HG03135 (cell line): ENCODE data around the gene PTEN.

Source experiments
- ATAC-seq: cut with Tn5 transposase; IDR thresholded peaks from one replicate; pipeline ENCODE4 v1.9.1; 2021; ENCODE audit warnings: mild to moderate bottlenecking, moderate library complexity; ENCODE audit not compliant: unreplicated experiment

Gene PTEN

DNA sequence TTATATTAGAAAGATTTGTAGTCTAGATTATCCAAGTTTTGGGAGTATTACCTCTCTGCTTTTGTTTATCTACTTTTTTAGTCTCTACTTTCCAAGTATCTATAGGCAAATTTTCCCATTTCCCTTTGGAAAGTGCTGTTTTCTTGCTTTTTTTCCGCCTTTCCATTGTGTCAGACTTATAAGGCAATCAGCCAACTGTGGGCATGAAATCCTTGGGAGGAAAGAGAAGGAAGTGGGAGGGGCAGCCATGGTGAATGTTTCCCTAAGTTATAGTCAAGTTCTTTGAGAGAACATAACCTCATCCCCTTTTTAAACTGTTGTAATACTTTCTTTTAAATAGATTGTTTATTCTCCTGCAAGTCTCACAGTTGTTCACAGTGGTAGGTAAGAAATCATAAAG lies 52.6 kb downstream of the PTEN start:
- no peak for ATAC-seq

DNA sequence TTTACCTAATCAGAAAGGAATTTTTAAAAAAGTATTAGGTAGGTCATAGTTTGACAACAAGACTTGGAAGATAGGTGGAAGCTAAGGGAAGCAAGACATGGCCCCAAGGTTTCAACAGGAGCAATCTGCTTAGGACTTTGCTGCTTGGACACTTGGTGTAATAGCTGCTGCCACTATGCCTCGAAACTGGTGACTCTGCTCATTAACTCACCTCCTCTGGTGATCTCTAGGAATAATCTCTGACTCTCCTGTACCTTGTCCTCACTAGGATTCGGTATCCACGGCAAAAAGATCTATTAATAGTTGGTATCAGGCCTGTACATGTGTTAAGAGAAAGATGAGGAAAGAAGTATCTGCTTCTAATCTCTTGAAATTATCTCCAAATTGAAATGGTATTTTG lies 53.1 kb downstream of the PTEN start:
- ATAC-seq: no peak

DNA sequence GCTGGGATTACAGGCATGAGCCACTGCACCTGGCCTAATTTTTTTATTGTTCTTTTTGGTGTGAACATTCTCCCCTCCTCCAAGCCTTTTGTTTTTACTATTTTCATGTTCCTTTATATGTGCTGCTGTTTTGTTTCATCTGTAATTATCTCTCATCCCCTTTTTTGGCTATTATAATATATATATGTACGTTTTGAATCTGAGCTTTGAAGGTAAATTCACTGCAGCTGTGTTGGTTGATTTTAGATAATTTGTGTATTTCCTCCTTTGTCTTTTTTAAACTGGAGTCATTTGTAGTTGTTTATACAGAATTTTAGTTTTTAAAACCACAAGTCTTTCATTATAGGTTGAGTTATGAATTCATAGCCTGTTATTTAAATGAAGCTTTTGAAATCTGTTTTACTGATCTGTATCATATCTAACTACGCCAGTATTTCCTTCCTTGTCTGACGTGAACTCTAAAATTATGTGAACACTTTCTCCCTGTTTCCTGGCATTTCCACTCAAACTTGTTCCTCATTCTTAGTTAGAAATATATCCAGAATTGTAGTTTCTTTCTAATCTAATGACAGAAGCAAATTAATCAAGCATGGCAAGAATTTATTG lies 54.9 kb downstream of the PTEN start:
- ATAC-seq: no peak

DNA sequence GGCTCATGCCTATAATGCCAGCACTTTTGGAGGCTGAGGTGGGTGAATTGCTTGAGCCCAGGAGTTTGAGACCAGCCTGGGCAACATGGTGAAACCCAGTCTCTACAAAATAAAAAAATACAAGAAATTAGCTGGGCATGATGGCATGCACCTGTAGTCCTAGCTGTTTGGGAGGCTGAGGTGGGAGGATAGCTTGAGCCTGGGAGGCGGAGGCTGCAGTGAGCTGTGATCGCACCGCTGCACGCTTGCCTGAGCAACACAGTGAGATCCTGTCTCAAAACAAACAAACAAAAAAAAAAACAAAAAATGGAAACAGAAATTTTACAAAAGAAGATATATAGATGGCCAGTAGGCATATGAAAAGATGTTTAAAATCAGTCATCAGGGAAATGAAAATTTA lies 57.1 kb downstream of the PTEN start:
- ATAC-seq: no peak

DNA sequence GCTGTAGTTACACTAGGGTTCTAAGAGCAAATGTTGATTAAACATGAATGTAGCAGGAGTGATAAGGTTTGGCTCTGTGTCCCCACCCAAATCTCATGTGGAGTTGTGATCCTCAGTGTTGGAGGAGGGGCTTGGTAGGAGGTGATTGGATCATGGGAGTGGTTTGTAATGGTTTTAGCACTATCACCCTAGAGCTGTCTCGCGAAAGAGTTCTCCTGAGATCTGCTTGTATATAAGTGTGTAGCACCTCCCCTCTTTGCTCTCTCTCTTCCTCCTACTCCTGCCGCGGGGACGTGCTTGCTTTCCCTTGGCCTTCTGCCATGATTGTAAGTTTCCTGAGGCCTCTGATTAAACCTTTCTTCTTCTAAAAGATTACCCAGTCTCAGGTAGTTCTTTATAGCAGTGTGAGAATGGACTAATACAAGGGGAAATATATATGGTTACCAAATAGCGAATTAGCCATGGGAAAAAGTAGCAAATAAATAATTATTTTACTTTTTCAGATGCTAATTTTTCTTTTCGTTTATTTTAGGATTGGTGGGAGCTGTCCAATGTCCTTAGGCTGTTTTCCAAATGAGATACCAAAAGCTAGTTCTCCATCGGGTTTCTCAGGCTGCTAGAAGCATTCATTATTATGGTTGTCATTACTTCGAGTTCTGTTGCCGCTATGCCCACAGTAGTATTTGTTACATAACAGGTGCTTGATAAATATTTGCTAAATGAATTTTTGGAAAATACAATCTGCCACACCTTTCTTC lies 58.7 kb downstream of the PTEN start:
- no peak for ATAC-seq

DNA sequence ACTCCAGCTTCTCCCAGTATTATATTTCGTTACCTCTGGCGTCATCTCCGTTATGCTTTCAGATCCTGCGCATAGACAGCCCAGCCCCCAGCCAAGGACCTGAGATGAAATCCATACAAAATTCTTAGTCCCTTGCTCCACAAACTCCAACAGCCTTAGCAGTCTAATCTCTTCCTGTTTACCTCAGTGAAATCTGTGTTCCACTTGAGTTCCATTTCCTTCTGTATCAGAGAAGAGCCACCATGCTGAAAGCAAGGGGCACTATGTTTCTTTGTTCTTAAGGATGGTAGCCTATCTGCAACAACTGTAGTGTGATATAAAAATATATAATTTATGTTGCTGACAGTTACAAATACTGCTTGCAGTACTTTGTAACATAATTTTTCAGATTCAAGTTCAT lies 59.8 kb downstream of the PTEN start:
- ATAC-seq: no peak

DNA sequence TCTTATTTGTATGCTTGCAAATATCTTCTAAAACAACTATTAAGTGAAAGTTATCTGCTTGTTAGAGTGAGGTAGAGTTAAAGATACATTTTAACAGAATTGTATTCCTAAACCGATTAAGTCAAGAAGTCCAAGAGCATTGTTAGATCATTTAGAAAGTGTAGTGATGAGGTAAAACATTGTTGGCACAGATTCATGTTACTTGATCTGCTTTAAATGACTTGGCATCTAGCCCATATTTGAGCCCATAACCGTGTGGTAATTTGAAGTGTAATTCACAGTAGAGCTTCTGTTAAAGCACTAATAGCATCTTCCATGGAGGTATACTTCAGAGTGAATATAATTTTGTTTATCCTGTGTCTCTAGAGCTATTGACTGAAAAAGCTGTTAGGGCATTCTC lies 62.1 kb downstream of the PTEN start:
- ATAC-seq: no peak

DNA sequence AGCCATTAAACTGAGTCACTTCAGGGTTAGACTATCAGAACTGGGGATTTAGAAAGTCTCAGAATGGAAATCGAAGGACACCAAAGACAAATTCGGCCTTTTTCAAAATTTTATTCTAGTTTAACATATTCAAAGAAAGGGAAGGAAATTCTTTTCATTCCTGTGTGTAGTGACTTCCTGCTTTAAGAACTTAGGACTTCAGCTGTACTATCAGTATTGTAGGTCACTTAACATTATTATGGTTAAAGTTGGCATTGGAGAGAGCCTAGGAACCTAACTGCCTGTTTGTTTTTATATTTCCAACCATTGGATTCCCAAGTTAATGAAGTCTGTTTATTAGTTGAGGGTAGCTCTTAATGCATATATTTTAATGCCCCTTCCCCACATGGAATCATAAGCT lies 63.7 kb downstream of the PTEN start:
- ATAC-seq: no peak

DNA sequence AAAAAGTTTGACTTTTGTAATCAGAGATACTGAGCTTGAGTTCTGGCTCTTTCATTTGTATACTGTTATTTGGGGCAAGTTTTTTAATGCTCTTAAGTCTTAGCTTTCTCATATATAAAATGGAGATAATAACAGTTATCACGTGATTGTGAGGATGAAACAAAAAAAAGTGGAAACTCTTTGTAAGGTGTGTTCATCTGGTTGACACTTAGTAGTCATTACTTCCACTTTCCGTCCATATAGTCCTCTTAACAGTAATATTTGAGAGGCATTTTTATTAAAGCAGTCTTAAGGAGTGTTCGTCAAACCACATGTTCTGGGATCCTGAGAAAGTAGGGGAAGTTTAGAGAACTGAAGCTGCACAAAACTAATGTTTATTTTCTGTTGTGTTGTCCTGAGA lies 65.6 kb downstream of the PTEN start:
- no peak for ATAC-seq

DNA sequence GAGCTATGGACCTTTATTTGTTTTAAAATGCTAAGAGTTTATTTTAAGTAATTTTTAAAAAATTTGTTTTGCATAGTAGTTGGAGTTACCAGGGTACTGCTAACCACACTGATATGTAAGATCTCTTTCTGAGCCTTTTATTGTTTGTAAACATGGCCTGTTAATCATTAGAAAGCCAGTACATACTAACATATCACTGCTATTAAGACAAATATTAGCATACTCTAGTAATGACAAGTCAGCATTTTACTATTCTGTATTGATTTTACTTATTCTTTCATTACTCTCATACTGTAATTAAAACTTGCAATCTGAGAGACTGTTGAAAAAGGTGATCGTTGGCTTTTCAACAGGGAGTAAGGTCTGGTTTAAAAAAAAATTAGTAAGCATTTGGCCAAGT lies 66.7 kb downstream of the PTEN start:
- ATAC-seq: no peak

DNA sequence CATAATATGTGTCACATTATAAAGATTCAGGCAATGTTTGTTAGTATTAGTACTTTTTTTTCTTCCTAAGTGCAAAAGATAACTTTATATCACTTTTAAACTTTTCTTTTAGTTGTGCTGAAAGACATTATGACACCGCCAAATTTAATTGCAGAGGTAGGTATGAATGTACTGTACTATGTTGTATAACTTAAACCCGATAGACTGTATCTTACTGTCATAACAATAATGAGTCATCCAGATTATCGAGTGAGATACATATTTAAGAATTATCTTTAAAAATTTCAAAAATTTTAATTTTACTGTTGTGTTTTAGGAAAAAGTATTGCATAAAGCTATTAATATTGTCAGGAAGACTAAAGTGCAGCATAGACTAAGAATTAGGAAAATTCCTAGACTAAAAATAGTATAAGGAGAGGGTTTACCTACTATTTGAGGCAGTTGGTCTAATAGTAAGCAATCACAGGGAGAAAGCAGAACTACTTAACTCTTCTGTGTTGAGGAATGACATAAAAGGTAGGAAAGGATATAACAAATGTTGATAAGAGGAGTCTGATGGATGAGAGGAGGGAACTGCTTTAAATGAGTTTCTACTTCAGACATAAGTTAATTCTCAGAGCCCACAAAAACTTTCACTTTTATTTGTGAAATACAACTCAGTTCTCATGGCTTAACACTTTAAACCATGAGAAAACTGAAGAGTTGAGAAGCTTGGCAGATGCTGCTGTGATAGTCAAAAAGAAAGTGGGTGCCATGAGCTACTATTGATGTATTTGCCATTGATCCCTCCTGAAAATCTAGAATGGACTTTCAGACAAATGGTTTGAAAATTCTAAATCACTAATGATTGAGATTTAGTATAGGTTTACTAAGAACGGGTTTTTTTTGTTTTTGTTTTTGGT lies 67.8 kb downstream of the PTEN start:
- no peak for ATAC-seq

DNA sequence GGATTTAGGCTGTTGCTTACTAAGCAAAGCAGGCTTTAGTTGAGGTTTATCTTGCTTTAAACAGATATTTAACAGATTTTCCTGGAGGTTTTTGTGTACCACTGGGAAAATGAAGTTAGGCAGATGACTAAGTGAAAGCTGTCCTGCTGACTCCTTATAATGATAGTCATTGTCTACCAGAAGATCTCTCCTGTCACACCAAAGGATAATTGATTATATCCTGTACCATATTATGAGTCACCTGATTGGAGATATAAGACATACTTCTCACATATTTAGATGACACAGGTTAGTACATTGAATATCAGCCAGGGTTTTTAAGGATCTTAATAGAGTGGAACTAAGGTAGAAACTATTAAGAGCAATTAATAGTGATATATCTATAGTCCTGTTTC lies 68.4 kb downstream of the PTEN start:
- no peak for ATAC-seq

DNA sequence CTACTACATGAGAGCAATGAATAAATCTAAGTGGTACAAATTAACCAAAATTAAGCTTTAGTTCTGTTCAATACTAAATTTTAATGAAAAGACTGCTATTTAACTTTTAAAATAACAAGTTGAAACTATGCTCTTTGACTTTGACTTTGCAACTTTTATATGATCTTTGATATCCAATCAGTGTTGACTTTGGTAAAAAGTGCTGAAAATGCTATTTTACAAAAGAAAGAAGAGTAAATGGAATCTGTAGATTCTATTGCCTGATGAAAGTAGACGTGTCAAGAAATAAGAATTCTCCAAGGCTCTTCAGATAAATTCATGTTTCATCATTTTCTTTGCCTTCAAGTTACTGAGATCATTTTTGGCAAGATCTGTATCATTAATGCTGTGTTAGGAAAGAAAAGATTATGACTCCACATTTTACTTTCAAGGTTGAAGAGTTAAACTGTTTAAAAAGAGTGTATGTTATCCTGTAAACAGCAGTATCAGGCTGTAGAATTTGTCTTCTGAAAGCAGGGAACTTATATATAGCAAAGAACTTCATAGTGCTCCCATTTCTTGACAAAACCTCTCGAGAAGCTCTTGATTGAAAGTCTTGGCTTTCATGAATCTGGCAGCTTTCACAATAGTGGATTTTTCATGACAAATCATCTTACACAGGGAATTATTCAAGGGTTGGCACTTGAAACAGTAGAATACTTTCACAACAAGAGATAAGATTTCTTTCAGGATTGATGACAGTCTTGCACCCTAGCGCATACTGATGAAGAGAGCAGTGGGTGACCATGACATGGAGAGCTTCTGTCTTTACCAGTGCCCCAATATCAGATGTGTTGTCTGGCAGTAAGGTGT lies 72.1 kb downstream of the PTEN start:
- ATAC-seq: no peak

DNA sequence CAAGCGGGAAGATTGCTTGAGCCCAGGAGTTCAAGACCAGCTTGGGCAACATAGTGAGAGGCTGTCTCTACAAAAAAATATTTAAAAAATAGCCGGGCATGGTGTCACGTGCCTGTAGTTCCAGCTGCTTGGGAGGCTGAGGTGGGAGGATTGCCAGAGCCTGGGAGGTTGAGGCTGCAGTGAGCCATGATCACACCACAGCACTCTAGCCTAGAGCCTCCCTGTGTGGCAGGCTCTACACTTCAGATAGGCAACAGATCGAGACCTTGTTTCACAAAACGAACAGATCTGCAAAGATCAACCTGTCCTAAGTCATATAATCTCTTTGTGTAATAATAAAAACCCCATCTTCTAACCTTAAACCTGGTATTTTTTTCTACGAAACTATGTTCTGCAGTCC lies 76.8 kb downstream of the PTEN start:
- no peak for ATAC-seq

DNA sequence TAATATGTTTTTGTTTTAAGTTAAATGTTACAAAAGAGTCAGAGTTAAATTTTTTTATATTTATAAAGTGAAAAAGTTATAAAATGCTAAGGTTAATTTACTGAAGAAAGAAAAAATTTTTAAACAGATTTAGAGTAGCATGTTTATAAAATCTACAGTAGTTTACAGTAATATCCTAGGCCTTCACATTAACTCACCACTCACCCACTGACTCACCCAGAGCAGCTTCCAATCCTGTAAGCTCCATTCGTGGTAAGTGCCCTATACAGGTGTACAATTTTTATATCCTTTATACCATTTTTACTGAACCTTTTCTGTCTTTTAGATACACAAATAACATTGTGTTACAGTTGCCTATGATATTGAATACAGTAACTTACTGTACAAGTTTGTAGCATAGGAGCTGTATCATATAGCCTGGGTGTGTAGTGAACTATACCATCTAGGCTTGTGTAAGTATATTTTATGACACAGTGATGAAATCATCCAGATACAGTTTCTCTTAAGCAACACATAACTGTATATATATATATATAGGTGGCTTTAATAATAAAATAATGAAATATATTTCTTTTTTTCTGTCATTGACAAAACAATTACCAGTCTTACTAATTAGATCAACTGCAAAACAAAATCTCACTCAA lies 79.6 kb downstream of the PTEN start:
- ATAC-seq: no peak

DNA sequence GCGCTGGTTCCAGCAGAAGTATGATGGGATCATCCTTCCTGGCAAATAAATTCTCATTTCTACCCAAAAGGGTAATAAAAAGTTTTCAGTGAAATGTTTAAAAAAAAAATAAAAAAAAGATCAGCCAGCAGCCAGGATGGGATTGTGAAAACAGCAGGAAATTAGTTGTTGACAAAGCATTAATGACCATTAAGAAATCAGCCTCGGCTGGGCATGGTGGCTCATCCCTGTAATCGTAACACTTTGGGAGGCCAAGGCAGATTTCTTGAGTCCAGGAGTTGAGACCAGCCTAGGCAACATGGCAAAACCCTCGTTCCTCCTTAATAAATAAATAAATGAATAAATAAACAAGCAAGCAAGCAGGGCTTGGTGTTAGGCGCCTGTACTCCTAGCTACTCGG lies 82.6 kb downstream of the PTEN start:
- no peak for ATAC-seq

DNA sequence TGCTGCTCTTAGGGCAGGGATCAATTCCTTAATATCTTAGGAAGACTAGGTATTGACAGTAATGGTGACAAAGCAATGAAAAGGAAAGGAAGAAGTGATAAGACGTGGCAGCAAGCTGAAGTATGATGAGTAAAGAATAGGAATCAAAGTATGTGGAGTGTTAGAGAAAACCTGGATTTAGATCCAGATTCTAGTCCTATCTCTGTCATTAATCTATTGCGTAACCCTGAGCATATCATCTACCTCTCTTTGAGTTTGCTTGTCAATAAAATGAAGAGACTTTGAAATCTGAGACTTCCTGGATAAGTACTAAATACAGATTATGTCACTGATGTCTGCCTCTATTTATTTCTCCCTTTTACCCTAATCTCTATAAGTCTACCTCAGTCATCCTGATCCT lies 89.2 kb downstream of the PTEN start:
- ATAC-seq: no peak

DNA sequence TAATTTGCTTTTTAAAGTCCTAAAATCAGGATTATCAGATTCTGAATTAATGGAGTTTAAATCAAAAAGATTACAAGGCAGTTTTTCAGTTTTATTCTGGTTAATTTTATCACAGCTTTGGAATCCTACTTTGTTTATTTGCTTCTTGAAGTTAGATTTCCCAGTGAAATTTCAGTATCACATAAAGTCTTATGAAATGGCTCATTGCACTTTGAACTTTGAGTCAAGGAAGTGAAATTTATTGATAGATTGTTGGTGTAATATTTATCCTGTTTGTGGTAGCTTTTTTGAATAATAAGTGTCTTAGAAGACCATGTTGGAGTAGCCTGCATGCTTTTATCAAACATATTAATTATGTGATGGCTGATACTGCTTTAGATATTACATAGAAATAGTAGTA lies 92.6 kb downstream of the PTEN start:
- no peak for ATAC-seq

DNA sequence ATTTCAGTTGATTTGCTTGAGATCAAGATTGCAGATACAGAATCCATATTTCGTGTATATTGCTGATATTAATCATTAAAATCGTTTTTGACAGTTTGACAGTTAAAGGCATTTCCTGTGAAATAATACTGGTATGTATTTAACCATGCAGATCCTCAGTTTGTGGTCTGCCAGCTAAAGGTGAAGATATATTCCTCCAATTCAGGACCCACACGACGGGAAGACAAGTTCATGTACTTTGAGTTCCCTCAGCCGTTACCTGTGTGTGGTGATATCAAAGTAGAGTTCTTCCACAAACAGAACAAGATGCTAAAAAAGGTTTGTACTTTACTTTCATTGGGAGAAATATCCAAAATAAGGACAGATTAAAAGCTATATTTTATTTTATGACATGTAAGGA lies 94.3 kb downstream of the PTEN start:
- no peak for ATAC-seq

DNA sequence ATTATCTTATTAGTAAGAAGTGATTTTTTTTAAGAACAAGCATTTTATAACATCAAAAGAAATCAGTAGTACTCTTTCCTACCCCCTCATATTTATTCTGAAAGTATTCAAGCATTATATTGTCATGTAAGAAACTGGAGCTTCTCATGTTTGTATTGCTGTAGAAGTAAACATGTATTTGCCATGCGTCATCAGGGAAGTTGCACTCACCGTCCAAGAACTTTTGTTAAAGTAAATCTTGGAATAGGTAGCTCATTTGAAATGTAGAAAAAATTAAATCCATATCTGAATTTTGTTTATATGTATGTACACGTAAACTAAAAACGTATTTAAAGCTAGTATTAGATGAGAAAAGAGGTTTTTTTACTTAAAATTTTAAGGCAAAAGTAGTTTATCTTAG lies 96.8 kb downstream of the PTEN start:
- no peak for ATAC-seq

DNA sequence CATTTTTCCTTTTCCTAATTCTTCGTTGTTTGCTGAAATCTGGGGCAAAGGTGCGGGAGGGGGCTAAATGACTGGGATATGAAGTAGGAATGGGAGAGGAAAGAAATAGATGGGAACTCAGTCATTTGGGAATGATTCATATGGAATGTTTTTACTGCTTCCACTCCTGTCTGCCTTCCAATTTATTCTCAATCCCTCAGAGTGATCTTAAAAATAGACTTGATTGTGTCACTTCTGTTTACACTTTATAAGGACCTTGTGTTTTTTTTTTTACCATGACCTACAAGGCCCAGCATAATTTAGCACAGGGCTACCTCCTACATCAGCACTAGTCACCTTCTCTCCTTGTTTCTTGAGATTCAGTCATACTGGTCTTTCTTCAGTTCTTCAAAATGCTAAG lies 97.9 kb downstream of the PTEN start:
- no peak for ATAC-seq
